K562 (cell line): ENCODE measurements around the gene BORA. TPM values are rescaled to one million over a fixed set of nuclear protein-coding genes. Genes with fewer than 3 reads are reported as not detected.

ENCODE experiments used
- ATF1 ChIP-seq, 2 experiments: fragments of 450-650 bp in 1 of 2; IDR thresholded peaks; 2 replicates each; pipeline ENCODE4 v1.6.1; 2016; ENCODE audit warnings: missing compliant biosample characterization in 1 of 2, missing genetic modification characterization in 1 of 2
- BRD4 ChIP-seq: fragments of 200-600 bp; sonication (generic); IDR thresholded peaks from 2 replicates; pipeline ENCODE4 v1.6.1; 2017; ENCODE audit warnings: inconsistent platforms
- DDX20 ChIP-seq: fragments of 450-650 bp; IDR thresholded peaks from 2 replicates; pipeline ENCODE4 v1.6.1; 2016; ENCODE audit warnings: missing genetic modification characterization, low read depth, mild to moderate bottlenecking, missing compliant biosample characterization, moderate library complexity
- ERF ChIP-seq: fragments of 450-650 bp; formaldehyde crosslinking; IDR thresholded peaks from 2 replicates; pipeline ENCODE4 v1.4.0; 2020; ENCODE audit warnings: mild to moderate bottlenecking, mixed read lengths
- ESRRA ChIP-seq: fragments of 450-650 bp; IDR thresholded peaks from 2 replicates; pipeline ENCODE4 v1.6.1; 2014; ENCODE audit warnings: low read depth, mild to moderate bottlenecking, moderate library complexity, borderline replicate concordance
- FOXA1 ChIP-seq: fragments of 450-650 bp; IDR thresholded peaks from 2 replicates; pipeline ENCODE4 v1.6.1; 2016; ENCODE audit warnings: mild to moderate bottlenecking, borderline replicate concordance
- GTF2B ChIP-seq: IDR thresholded peaks from 2 replicates; pipeline ENCODE4 v1.6.1; 2011; ENCODE audit not compliant: insufficient read length; ENCODE audit errors: extremely low read depth
- HDAC2 ChIP-seq: fragments of 450-650 bp; IDR thresholded peaks from 2 replicates; pipeline ENCODE4 v1.6.1; 2016; ENCODE audit warnings: mild to moderate bottlenecking
- HEY1 ChIP-seq: fragments of 250-450 bp; sonication (Bioruptor Pico); IDR thresholded peaks from 2 replicates; pipeline ENCODE4 v1.5.0; 2020; ENCODE audit warnings: mild to moderate bottlenecking, moderate library complexity, borderline replicate concordance
- IRF9 ChIP-seq: fragments of 450-650 bp; IDR thresholded peaks from 2 replicates; pipeline ENCODE4 v1.6.1; 2016; ENCODE audit warnings: missing biosample characterization, missing genetic modification characterization
- MAFG ChIP-seq: fragments of 450-650 bp; conservative IDR thresholded peaks from 2 replicates; pipeline ENCODE4 v1.6.1; 2016; ENCODE audit warnings: missing genetic modification characterization, missing compliant biosample characterization
- PHB ChIP-seq: fragments of 250-450 bp; sonication (Bioruptor Pico); IDR thresholded peaks from 2 replicates; pipeline ENCODE4 v1.5.0; 2021
- POLR2H ChIP-seq: IDR thresholded peaks from 2 replicates; pipeline ENCODE4 v1.6.1; 2016; ENCODE audit warnings: missing genetic modification characterization, low read depth, mild to moderate bottlenecking, control low read depth, missing compliant biosample characterization, moderate library complexity
- RB1 ChIP-seq: fragments of 450-650 bp; IDR thresholded peaks from 2 replicates; pipeline ENCODE4 v1.6.1; 2017; ENCODE audit warnings: low read depth, mild to moderate bottlenecking
- RBFOX2 ChIP-seq: fragments of 200-400 bp; formaldehyde crosslinking; IDR thresholded peaks from 2 replicates; pipeline ENCODE4 v1.6.1; 2017; ENCODE audit warnings: low read depth, mild to moderate bottlenecking, low read length, moderate library complexity
- RNF2 ChIP-seq: sonication (generic); IDR thresholded peaks from 2 replicates; pipeline ENCODE4 v1.6.1; 2016
- SAFB2 ChIP-seq: fragments of 200-400 bp; formaldehyde crosslinking; IDR thresholded peaks from 2 replicates; pipeline ENCODE4 v1.6.1; 2018; ENCODE audit warnings: borderline replicate concordance, low read length, low read depth, moderate library complexity; ENCODE audit not compliant: severe bottlenecking
- SMAD4 ChIP-seq: fragments of 250-450 bp; sonication (Bioruptor Pico); conservative IDR thresholded peaks from 2 replicates; pipeline ENCODE4 v1.8.0; 2021; ENCODE audit warnings: inconsistent platforms, mild to moderate bottlenecking, moderate library complexity
- SMARCA4 ChIP-seq: fragments of 450-650 bp; IDR thresholded peaks from 2 replicates; pipeline ENCODE4 v1.6.1; 2016
- ZFP1 ChIP-seq: fragments of 450-650 bp; formaldehyde crosslinking; IDR thresholded peaks from 2 replicates; pipeline ENCODE4 v1.4.0; 2020; ENCODE audit warnings: mild to moderate bottlenecking, mixed read lengths
- ZNF121 ChIP-seq: sonication (generic); formaldehyde crosslinking; conservative IDR thresholded peaks from 2 replicates; pipeline ENCODE4 v1.8.0; 2022; ENCODE audit warnings: missing genetic modification reagents
- ZNF165 ChIP-seq: fragments of 250-450 bp; sonication (Bioruptor Pico); IDR thresholded peaks from 2 replicates; pipeline ENCODE4 v1.4.0; 2020; ENCODE audit warnings: borderline replicate concordance
- polyA plus RNA-seq, 8 experiments: library from polyadenylated mRNA; depleted of rRNA in 4 of 8; stranded (reverse) in 5 of 8; unstranded in 3 of 8; fragments of >200 nt; fragmentation: Nextera tagmentation in 2 of 8; fragmentation: Illumina TruSeq in 1 of 8; extraction: Ambion mirVana in 2 of 8; extraction: Trizol in 1 of 8; gene quantifications; 2 replicates each; pipeline versions ENCODE4 v1.2.1 to v1.2.3, GENCODE V29; 2011 to 2014; ENCODE audit warnings: inconsistent platforms in 1 of 8, missing spikeins in 1 of 8
- total RNA-seq, 7 experiments: library from RNA; depleted of rRNA in 6 of 7; stranded (reverse); fragments of >200 nt in 6 of 7; fragmentation: Illumina TruSeq in 2 of 7; extraction: Trizol in 2 of 7; gene quantifications; 2 replicates each; pipeline versions ENCODE4 v1.2.1 to v1.2.3, GENCODE V29; 2011 to 2021; ENCODE audit warnings: low replicate concordance in 1 of 7
- TF ChIP-seq, protein P1 (sequence below): fragments of 450-650 bp; formaldehyde crosslinking; IDR thresholded peaks from 2 replicates; pipeline ENCODE4 v1.4.0; 2020; ENCODE audit warnings: mild to moderate bottlenecking
- TF ChIP-seq, protein P2 (sequence below): sonication (generic); formaldehyde crosslinking; IDR thresholded peaks from 2 replicates; pipeline ENCODE4 v1.4.0; 2020; ENCODE audit warnings: mild to moderate bottlenecking, missing genetic modification reagents

BORA gene
- total and polyA plus RNA-seq, 9 of the 15 experiments (the other 6 are each of a cell fraction or from before 2014, with no cell fraction given), result 12.4 to 21.5 (median 18.2) TPM

GRCh38 chr13:72727417-72728289 lies at the start of gene BORA, which contains the start of gene MZT1 (continued):
- no peak for TF ChIP-seq ESRRA
- no peak for TF ChIP-seq ATF1 (CRISPR knock-in tag; IDR thresholded peaks at IDR 0.05)
- peak; percentile 84 for TF ChIP-seq ATF1 (tag; IDR thresholded peaks at IDR 0.05)
- TF ChIP-seq HDAC2, result no peak
- no peak for TF ChIP-seq ZNF165 (CRISPR knock-in tag)
- no peak for TF ChIP-seq HEY1
- no peak for TF ChIP-seq SAFB2
- no peak for TF ChIP-seq ZFP1 (CRISPR knock-in tag)
- TF ChIP-seq ERF (CRISPR knock-in tag), result no peak
- TF ChIP-seq, protein P1, sequence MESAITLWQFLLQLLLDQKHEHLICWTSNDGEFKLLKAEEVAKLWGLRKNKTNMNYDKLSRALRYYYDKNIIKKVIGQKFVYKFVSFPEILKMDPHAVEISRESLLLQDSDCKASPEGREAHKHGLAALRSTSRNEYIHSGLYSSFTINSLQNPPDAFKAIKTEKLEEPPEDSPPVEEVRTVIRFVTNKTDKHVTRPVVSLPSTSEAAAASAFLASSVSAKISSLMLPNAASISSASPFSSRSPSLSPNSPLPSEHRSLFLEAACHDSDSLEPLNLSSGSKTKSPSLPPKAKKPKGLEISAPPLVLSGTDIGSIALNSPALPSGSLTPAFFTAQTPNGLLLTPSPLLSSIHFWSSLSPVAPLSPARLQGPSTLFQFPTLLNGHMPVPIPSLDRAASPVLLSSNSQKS, result no peak
- peak; percentile 92 for TF ChIP-seq RBFOX2
- TF ChIP-seq DDX20 (tag), result no peak
- no peak for TF ChIP-seq FOXA1
- no peak for TF ChIP-seq PHB
- no peak for TF ChIP-seq BRD4
- no peak for TF ChIP-seq SMARCA4
- TF ChIP-seq POLR2H (tag), result no peak
- TF ChIP-seq RB1, result no peak
- TF ChIP-seq ZNF121 (CRISPR knock-in tag), result no peak
- no peak for TF ChIP-seq RNF2
- TF ChIP-seq SMAD4 (CRISPR knock-in tag), result no peak
- TF ChIP-seq GTF2B, result no peak
- TF ChIP-seq MAFG, result no peak
- TF ChIP-seq, protein P2, sequence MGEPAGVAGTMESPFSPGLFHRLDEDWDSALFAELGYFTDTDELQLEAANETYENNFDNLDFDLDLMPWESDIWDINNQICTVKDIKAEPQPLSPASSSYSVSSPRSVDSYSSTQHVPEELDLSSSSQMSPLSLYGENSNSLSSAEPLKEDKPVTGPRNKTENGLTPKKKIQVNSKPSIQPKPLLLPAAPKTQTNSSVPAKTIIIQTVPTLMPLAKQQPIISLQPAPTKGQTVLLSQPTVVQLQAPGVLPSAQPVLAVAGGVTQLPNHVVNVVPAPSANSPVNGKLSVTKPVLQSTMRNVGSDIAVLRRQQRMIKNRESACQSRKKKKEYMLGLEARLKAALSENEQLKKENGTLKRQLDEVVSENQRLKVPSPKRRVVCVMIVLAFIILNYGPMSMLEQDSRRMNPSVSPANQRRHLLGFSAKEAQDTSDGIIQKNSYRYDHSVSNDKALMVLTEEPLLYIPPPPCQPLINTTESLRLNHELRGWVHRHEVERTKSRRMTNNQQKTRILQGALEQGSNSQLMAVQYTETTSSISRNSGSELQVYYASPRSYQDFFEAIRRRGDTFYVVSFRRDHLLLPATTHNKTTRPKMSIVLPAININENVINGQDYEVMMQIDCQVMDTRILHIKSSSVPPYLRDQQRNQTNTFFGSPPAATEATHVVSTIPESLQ, result no peak
- no peak for TF ChIP-seq IRF9 (tag)
